Common myeloid progenitor, CD34-positive (primary cell): ENCODE results near the gene KLHL2.

Experiments
- CTCF ChIA-PET: fragments of 350-600 bp; sonication (Branson Sonifier 250); formaldehyde crosslinking; loops from one replicate; lab custom pipeline; 2021; ENCODE audit warnings: antibody characterized with exemption; lab: Charles Lee
- POLR2A ChIA-PET: fragments of 350-600 bp; sonication (Branson Sonifier 250); formaldehyde crosslinking; loops from one replicate; lab custom pipeline; 2021; ENCODE audit warnings: antibody characterized with exemption; lab: Charles Lee
- DNase-seq, 3 donors: peaks; one replicate each; pipeline versions ENCODE4 v3.0.0 to v3.0.0-alpha.2; 2013
- H3K27ac ChIP-seq, 2 experiments: 1 replicate in 1 of 2; 2 replicates in 1 of 2; pipeline ENCODE4 v1.7.0; 2013; ENCODE audit warnings: inconsistent platforms in 2 of 2, low read length in 2 of 2, mild to moderate bottlenecking in 2 of 2, low read depth in 1 of 2, moderate library complexity in 1 of 2; ENCODE audit not compliant: severe bottlenecking in 2 of 2, insufficient read depth in 1 of 2, poor library complexity in 1 of 2
- H3K27me3 ChIP-seq, 5 experiments: replicated peaks in 2 of 5; 1 replicate in 3 of 5; 2 replicates in 2 of 5; pipeline versions ENCODE4 v1.6.1 to v1.7.0; 2013; ENCODE audit warnings: low read length in 4 of 5, mild to moderate bottlenecking in 2 of 5, moderate library complexity in 2 of 5, inconsistent platforms in 1 of 5; ENCODE audit not compliant: insufficient read depth in 5 of 5, control insufficient read depth in 4 of 5
- H3K36me3 ChIP-seq, 4 experiments: 1 replicate in 2 of 4; 2 replicates in 2 of 4; pipeline versions ENCODE4 v1.6.1 to v1.7.0; 2013; ENCODE audit warnings: low read length in 3 of 4, control low read depth in 1 of 4, mild to moderate bottlenecking in 1 of 4; ENCODE audit not compliant: control insufficient read depth in 4 of 4, insufficient read depth in 4 of 4
- H3K4me1 ChIP-seq, 4 experiments: 1 replicate in 3 of 4; 2 replicates in 1 of 4; pipeline versions ENCODE4 v1.6.1 to v1.7.1; 2013; ENCODE audit warnings: low read length in 3 of 4, mild to moderate bottlenecking in 3 of 4, control low read depth in 1 of 4, inconsistent platforms in 1 of 4, moderate library complexity in 1 of 4; ENCODE audit not compliant: control insufficient read depth in 4 of 4, insufficient read depth in 4 of 4; ENCODE audit errors: control extremely low read depth in 1 of 4
- H3K4me3 ChIP-seq, 7 experiments: 1 replicate in 4 of 7; 2 replicates in 3 of 7; pipeline versions ENCODE4 v1.5.1 to v1.7.0; 2013; ENCODE audit warnings: mild to moderate bottlenecking in 7 of 7, low read length in 6 of 7, moderate library complexity in 6 of 7, inconsistent platforms in 2 of 7, low read depth in 2 of 7, control low read depth in 1 of 7; ENCODE audit not compliant: insufficient read depth in 4 of 7, control insufficient read depth in 1 of 7; ENCODE audit errors: extremely low read depth in 1 of 7
- H3K9me3 ChIP-seq, 5 experiments: 1 replicate in 4 of 5; 2 replicates in 1 of 5; pipeline versions ENCODE4 v1.6.1 to v1.7.1; 2013; ENCODE audit warnings: low read length in 4 of 5, mild to moderate bottlenecking in 2 of 5, inconsistent platforms in 1 of 5, low read depth in 1 of 5, moderate library complexity in 1 of 5; ENCODE audit not compliant: control insufficient read depth in 4 of 5, insufficient read depth in 2 of 5; ENCODE audit errors: control extremely low read depth in 1 of 5
- WGBS: methylation state at CpG from one replicate; pipeline ENCODE4 v1.1.5; 2013; ENCODE audit not compliant: insufficient coverage; 5-methylcytosine and 5-hydroxymethylcytosine counted together

Gene KLHL2

GRCh38 chr4:165191348-165191656 lies 16.1 kb upstream of the KLHL2 start:
- Histone ChIP-seq H3K4me1 (no peaks in the 10 kb centered on the region), H3K27ac (no peak overlapping the region), H3K27me3 (no peaks in the 10 kb centered on the region), H3K36me3 (no peaks in the 10 kb centered on the region), H3K4me3 (no peak overlapping the region), H3K9me3 (no peaks in the 10 kb centered on the region)
- ChIA-PET POLR2A (no interaction called here), CTCF (interaction anchor here (0.7 kb wide), 1 partner anchor 22 kb away, joined by 3 read pairs; no protein-coding TSS in a partner anchor)
- no peak for DNase-seq
- 100% methylated on average over 2 of the region's 2 CpGs for WGBS

- Histone ChIP-seq H3K27me3 (no peaks in the 10 kb centered on the region), H3K27ac (no peak overlapping the region), H3K4me3 (no peak overlapping the region), H3K4me1 (no peaks in the 10 kb centered on the region), H3K9me3 (no peaks in the 10 kb centered on the region), H3K36me3 (no peaks in the 10 kb centered on the region)
- no peak for DNase-seq
- ChIA-PET POLR2A (interaction anchor here (0.6 kb wide), 1 partner anchor 22 kb away, joined by 3 read pairs; no protein-coding TSS in a partner anchor), CTCF (interaction anchor here (0.7 kb wide), 1 partner anchor 22 kb away, joined by 3 read pairs; no protein-coding TSS in a partner anchor)
- WGBS = 100% methylated on average over 2 of the region's 7 CpGs
Observed at GRCh38 chr4:165191814-165192499, 15.4 kb upstream of the KLHL2 start.

- Histone ChIP-seq H3K4me1 (no peaks in the 10 kb centered on the region), H3K4me3 (no peak overlapping the region), H3K9me3 (no peaks in the 10 kb centered on the region), H3K36me3 (no peaks in the 10 kb centered on the region), H3K27me3 (no peaks in the 10 kb centered on the region), H3K27ac (no peak overlapping the region)
- DNase-seq = no peak
- CTCF ChIA-PET = no interaction called here
- POLR2A ChIA-PET = interaction anchor here (0.6 kb wide), 1 partner anchor 22 kb away, joined by 3 read pairs; no protein-coding TSS in a partner anchor
- 100% methylated on average over 1 of the region's 1 CpG for WGBS
Observed at GRCh38 chr4:165192500-165192898, 14.9 kb upstream of the KLHL2 start.

- Histone ChIP-seq H3K4me1 (no peaks in the 10 kb centered on the region), H3K27ac (no peak overlapping the region), H3K36me3 (no peaks in the 10 kb centered on the region), H3K9me3 (no peaks in the 10 kb centered on the region), H3K27me3 (no peaks in the 10 kb centered on the region), H3K4me3 (no peak overlapping the region)
- DNase-seq = no peak
- CTCF ChIA-PET = no interaction called here
- 93% methylated on average over 4 of the region's 4 CpGs for WGBS
- POLR2A ChIA-PET = no interaction called here
Observed at GRCh38 chr4:165192956-165193355, 14.4 kb upstream of the KLHL2 start.

GRCh38 chr4:165194368-165194767 lies 13.0 kb upstream of the KLHL2 start:
- ChIA-PET POLR2A (no interaction called here), CTCF (no interaction called here)
- H3K4me1 ChIP-seq = no peaks in the 10 kb centered on the region
- no peaks in the 10 kb centered on the region for H3K27me3 ChIP-seq
- DNase-seq = no peak
- no peaks in the 10 kb centered on the region for H3K9me3 ChIP-seq
- 83% methylated on average over 1 of the region's 1 CpG for WGBS
- no peak overlapping the region for H3K27ac ChIP-seq
- no peaks in the 10 kb centered on the region for H3K36me3 ChIP-seq
- H3K4me3 ChIP-seq = no peak overlapping the region

GRCh38 chr4:165198329-165198728 lies 9.0 kb upstream of the KLHL2 start:
- no peaks in the 10 kb centered on the region for H3K36me3 ChIP-seq
- ChIA-PET CTCF (no interaction called here), POLR2A (no interaction called here)
- no peak overlapping the region for H3K4me3 ChIP-seq
- no CpG with 5 or more reads among the region's 1 CpG for WGBS
- no peak overlapping the region for H3K27ac ChIP-seq
- no peaks in the 10 kb centered on the region for H3K27me3 ChIP-seq
- H3K4me1 ChIP-seq = no peaks in the 10 kb centered on the region
- no peak for DNase-seq
- no peaks in the 10 kb centered on the region for H3K9me3 ChIP-seq

GRCh38 chr4:165199286-165199685 lies 8.1 kb upstream of the KLHL2 start:
- Histone ChIP-seq H3K9me3 (no peaks in the 10 kb centered on the region), H3K4me3 (no peak overlapping the region), H3K36me3 (no peaks in the 10 kb centered on the region), H3K4me1 (peaks cover 0 to 5% (median 2%) of the 10 kb centered on the region in 4 experiments), H3K27ac (no peak overlapping the region), H3K27me3 (no peaks in the 10 kb centered on the region)
- CTCF ChIA-PET = no interaction called here
- no peak for DNase-seq
- POLR2A ChIA-PET = no interaction called here
